Activated CD4-positive, alpha-beta T cell treated with anti-CD3 and anti-CD28 coated beads for 48 hours (primary cell): ENCODE results near the gene TET2.
"Not testable (repeated sequence)": the region's sequence is repeated elsewhere in the genome, so short reads cannot be mapped to it uniquely, and the experiment has no call there.

Experiments
- DNase-seq: peaks from one replicate; pipeline ENCODE4 v3.0.0-alpha.2; 2020

Gene TET2

GRCh38 chr4:105241451-105241850 is 94.8 kb downstream of the TET2 start:
- DNase-seq = no peak

- DNase-seq = no peak
Observed at GRCh38 chr4:105243446-105243845, 96.8 kb downstream of the TET2 start.

- no peak for DNase-seq
Observed at GRCh38 chr4:105246712-105247111, 100.0 kb downstream of the TET2 start.

GRCh38 chr4:105248613-105249012 is 101.9 kb downstream of the TET2 start:
- DNase-seq = no peak

GRCh38 chr4:105257817-105258495 is 111.3 kb downstream of the TET2 start:
- DNase-seq = no peak

- DNase-seq = no peak
Observed at GRCh38 chr4:105265689-105266088, 119.0 kb downstream of the TET2 start.

GRCh38 chr4:105267280-105267679 is 120.6 kb downstream of the TET2 start:
- no peak for DNase-seq

- no peak for DNase-seq
Observed at GRCh38 chr4:105272002-105272401, 125.3 kb downstream of the TET2 start.

- DNase-seq = no peak
Observed at GRCh38 chr4:105273230-105273629, 126.6 kb downstream of the TET2 start.

GRCh38 chr4:105274090-105274489 is 127.4 kb downstream of the TET2 start:
- no peak for DNase-seq

- DNase-seq = no peak
Observed at GRCh38 chr4:105274504-105274903, 127.8 kb downstream of the TET2 start.

- DNase-seq = no peak
Observed at GRCh38 chr4:105276361-105277104, 129.9 kb downstream of the TET2 start.

GRCh38 chr4:105277702-105278101 is 131.0 kb downstream of the TET2 start:
- DNase-seq = no peak

GRCh38 chr4:105279314-105279713 is 132.6 kb downstream of the TET2 start:
- no peak for DNase-seq

- no peak for DNase-seq
Observed at GRCh38 chr4:105280338-105281123, 133.9 kb downstream of the TET2 start.

GRCh38 chr4:105281124-105281415 is 134.4 kb downstream of the TET2 start:
- DNase-seq = no peak

- DNase-seq = no peak
Observed at GRCh38 chr4:105282489-105282888, 135.8 kb downstream of the TET2 start.

- DNase-seq = no peak
Observed at GRCh38 chr4:105283501-105283900, 136.8 kb downstream of the TET2 start.

GRCh38 chr4:105288121-105288520 is 141.4 kb downstream of the TET2 start:
- no peak for DNase-seq

- no peak for DNase-seq
Observed at GRCh38 chr4:105291925-105292324, 145.2 kb downstream of the TET2 start.

GRCh38 chr4:105293360-105293759 is 146.7 kb downstream of the TET2 start:
- DNase-seq = no peak

- DNase-seq = no peak
Observed at GRCh38 chr4:105296672-105297071, 150.0 kb downstream of the TET2 start.

- not testable (repeated sequence) for DNase-seq
Observed at GRCh38 chr4:105299027-105299426, 152.4 kb downstream of the TET2 start.

- no peak for DNase-seq
Observed at GRCh38 chr4:105304085-105304484, 157.4 kb downstream of the TET2 start.
